Skin epidermis (tissue), 12 donors: ENCODE results near the gene TEC.
"Not testable (repeated sequence)": the region's sequence is repeated elsewhere in the genome, so short reads cannot be mapped to it uniquely, and the experiment has no call there.

Experiments
- H3K27ac ChIP-seq, 21 experiments: fragments of 200-600 bp; sonication (generic) in 11 of 21; one replicate each; pipeline ENCODE4 v1.5.0; 2020; ENCODE audit warnings: mild to moderate bottlenecking in 3 of 21, inconsistent platforms in 2 of 21, moderate library complexity in 2 of 21
- H3K4me3 ChIP-seq, 7 experiments: fragments of 200-600 bp; sonication (generic) in 2 of 7; one replicate each; pipeline ENCODE4 v1.5.0; 2020; ENCODE audit warnings: inconsistent platforms in 2 of 7, mild to moderate bottlenecking in 2 of 7, moderate library complexity in 1 of 7

TEC gene

GRCh38 chr4:48268956-48269860 lies at the start of gene TEC:
TEC (minus strand) TSS chr4:48269838; CDS start chr4:48228614, 41,224 bp downstream.
- Histone ChIP-seq H3K27ac (peak within 1 kb of the TSS; percentile 54 to 91 (median 83)), H3K4me3 (peak within 1 kb of the TSS; percentile 53 to 86 (median 78))

DNA sequence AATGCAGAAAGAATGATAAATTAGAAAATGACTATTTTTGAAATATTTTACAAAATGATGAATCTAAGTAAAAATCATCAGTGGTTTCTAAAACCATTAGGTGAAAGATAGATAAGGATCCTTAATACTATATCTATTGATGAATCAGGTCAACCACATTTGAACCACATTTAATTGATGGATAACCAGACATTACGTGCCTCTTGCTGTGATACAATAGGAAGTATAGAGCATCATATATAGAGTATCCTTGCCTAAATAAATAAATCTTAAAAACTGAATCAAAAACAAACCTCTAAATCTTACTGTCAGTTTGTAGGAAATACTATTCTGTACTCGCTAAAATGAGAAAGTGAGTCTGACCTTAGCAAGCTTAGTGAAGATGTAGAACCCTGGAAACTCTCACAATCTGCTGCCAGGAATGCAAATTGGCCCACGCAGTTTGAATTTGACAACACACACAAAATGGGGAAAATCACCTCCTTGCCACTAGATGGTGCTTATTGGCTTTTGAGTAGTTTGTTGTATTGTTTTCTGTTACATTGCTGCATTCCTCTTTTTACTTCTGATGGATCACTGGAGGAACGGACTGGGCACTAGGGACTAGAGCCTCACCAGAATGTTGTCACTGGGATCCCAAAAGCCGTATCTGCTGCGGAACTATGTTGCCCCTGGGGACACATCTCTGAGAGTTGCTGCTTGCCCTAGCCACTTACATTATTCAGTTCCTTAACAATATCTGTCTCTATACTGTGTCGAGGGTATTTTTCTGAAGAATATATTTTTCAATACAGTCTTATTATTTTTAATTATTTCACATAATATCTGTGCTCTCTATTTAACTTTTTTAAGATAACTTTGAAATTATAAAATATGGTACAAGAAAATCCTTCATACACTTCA lies 46.3 kb upstream of the TEC start:
- H3K4me3 ChIP-seq = no peak overlapping the region
- no peak overlapping the region for H3K27ac ChIP-seq

GRCh38 chr4:48314746-48315145 lies 45.1 kb upstream of the TEC start:
- H3K4me3 ChIP-seq, H3K27ac ChIP-seq: not testable (repeated sequence)

GRCh38 chr4:48311896-48312295 lies 42.3 kb upstream of the TEC start:
- no peak overlapping the region for H3K27ac ChIP-seq
- no peak overlapping the region for H3K4me3 ChIP-seq

DNA sequence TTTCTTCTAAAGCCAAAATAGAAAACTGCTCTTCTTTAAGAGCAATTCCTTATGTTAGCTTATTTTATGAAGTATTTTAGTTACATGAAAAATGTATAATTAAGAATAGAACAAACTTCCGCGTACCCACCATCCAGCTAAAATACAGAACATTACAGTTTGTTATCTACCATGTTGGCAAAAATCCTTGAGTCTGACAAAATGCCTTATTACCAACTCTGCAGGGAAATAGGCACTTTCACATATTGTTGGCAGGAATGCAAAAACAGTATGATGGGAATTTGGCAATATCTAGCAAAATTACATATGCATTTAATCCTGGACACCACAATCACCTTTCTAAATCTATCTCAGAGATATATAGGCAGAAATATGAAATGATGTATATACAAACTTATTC lies 39.3 kb upstream of the TEC start:
- Histone ChIP-seq H3K27ac (no peak overlapping the region), H3K4me3 (no peak overlapping the region)

GRCh38 chr4:48307528-48307927 lies 37.9 kb upstream of the TEC start:
- no peak overlapping the region for H3K27ac ChIP-seq
- no peak overlapping the region for H3K4me3 ChIP-seq

DNA sequence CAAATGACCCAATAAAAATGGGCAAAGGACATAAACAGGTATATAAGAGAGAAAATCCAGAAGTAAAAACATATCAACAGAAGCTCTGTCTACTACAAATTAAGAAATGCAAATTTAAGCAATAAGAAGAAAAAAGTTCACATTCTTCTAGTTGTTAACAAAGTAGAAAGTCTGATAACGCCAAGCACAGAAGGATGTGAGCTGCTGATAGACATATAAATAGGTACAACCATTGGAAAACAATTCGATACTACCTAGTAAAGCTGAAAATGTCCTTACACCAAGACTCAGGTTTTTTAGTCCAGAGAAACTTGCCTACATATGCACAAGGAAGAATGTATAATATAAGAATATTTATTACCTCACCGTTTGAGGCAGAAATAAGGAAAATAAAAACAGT lies 35.9 kb upstream of the TEC start:
- Histone ChIP-seq H3K4me3 (peak overlapping the region in 1 of 7 experiments; percentile 7), H3K27ac (no peak overlapping the region)

GRCh38 chr4:48300004-48300403 lies 30.4 kb upstream of the TEC start:
- H3K27ac ChIP-seq = no peak overlapping the region
- H3K4me3 ChIP-seq = no peak overlapping the region

GRCh38 chr4:48299560-48299959 lies 29.9 kb upstream of the TEC start:
- H3K4me3 ChIP-seq = no peak overlapping the region
- no peak overlapping the region for H3K27ac ChIP-seq

DNA sequence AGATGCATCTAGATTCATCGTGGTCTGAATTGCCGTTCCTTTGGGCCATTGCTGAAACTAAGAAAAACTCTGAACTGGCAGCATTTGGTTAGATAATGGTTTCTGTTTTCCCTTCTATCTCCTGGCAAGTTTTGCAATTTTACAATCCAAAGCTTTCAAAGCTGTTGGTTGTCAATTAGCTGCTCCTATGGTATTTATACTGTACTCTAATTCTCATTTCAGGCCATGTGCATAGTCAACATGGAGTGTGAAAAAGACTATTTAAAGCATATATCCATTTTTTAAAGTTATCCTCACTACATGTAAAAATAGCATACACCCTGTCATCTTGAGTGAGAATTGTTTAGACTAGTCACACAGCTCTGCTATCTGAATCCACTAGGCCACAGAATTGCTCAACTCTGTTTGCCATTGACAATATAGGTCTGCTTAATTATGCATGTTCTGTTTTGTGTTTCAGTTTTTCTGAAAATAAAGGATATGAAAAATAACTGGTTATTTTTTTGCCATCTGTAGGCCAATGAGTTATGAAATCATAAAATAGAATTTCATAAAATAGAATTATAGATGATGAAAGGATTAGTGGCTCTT lies 27.7 kb upstream of the TEC start:
- Histone ChIP-seq H3K4me3 (no peak overlapping the region), H3K27ac (no peak overlapping the region)

DNA sequence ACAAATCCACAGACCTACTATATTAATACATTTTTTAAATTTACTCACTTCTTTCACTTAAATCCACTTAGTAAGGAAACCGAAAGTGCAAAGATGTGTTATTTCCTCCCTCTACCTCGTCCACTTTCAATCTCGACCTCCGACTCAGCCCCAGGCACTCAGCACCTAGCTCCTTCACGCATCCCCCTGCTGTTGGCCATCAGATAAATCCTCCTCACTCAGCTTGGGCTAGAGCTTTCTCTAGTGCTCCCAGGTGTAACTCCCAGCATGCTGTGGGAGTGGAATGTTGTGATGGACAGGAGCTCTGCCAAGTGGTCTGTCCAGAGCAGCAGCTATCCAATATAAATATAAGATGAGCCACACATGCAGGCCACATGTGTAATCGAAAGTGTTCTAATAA lies 26.7 kb upstream of the TEC start:
- no peak overlapping the region for H3K4me3 ChIP-seq

GRCh38 chr4:48295116-48295515 lies 25.5 kb upstream of the TEC start:
- no peak overlapping the region for H3K4me3 ChIP-seq
- no peak overlapping the region for H3K27ac ChIP-seq

More for the DNA sequence above, 26.7 kb upstream of the TEC start:
- H3K27ac ChIP-seq = no peak overlapping the region

- not testable (repeated sequence) for H3K27ac ChIP-seq, H3K4me3 ChIP-seq
Measured at GRCh38 chr4:48292218-48292790, 22.7 kb upstream of the TEC start.

DNA sequence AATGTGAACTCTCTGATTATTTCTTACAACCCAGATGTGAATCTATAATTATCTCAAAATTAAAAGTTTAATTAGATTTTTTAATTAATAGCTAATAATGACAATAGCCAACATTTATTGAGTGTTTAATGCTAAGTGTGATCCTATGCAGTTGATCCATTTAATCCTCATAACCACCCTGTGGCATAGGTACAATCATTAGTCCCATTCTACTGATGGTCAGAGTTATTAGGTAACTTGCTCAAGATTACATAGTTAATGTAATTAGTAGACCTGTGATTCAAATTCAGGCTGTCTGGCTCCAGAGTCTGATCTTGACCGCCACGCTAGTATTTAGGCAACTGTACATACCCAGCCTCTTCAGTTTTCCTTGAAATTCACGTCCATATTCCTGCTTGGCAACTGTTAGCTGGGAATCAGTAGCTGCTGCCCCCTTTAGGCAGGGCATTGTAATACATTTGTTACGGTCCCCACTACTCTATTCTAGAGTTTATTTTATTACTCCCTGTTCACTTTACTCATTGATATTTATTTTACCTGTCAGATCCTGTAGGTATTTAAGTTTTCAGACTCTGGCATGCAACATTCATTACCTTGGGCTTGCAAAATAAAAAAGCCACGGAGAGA lies 20.6 kb upstream of the TEC start:
- Histone ChIP-seq H3K27ac (no peak overlapping the region), H3K4me3 (no peak overlapping the region)

GRCh38 chr4:48286060-48286459 lies 16.4 kb upstream of the TEC start:
- not testable (repeated sequence) for H3K4me3 ChIP-seq, H3K27ac ChIP-seq

GRCh38 chr4:48285640-48286039 lies 16.0 kb upstream of the TEC start:
- H3K4me3 ChIP-seq, H3K27ac ChIP-seq: not testable (repeated sequence)

GRCh38 chr4:48275686-48276085 lies 6.0 kb upstream of the TEC start:
- H3K27ac ChIP-seq = no peak overlapping the region
- H3K4me3 ChIP-seq = no peak overlapping the region

- Histone ChIP-seq H3K27ac (no peak overlapping the region), H3K4me3 (no peak overlapping the region)
Measured at GRCh38 chr4:48275247-48275646, 5.6 kb upstream of the TEC start.

DNA sequence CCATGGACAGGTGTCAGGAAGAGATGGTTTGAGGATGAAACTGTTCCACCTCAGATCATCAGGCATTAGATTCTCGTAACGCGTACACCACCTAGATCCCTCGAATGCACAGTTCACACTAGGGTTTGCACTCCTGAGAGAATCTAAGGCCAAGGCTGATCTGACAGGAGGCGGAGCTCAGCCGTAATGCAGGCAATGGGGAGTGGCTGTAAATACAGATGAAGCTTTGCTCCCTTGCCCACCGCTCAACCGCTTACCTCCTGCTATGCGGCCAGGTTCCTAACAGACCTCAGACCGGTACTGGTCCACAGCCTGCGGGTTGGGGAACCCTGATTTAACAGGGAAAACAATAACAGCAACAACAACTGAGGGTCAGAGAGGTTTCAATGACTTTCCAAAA lies 2.0 kb upstream of the TEC start:
- H3K4me3 ChIP-seq = no peak overlapping the region
- no peak overlapping the region for H3K27ac ChIP-seq
